Left cardiac atrium (tissue), 4 donors: ENCODE data around the gene KCNK17. TPM values are rescaled to one million over a fixed set of nuclear protein-coding genes. Genes with fewer than 3 reads are reported as not detected.
A peak's percentile ranks its signal among the peaks of the same experiment; 100 is the strongest.

ENCODE experiments used
- ATAC-seq, 2 donors: fragments of 200-7000 bp; cut with Tn5 transposase; one replicate each; pipeline ENCODE4 v1.9.1; 2020; ENCODE audit warnings: mild to moderate bottlenecking in 2 of 2, moderate library complexity in 2 of 2
- DNase-seq: peaks from one replicate; pipeline ENCODE4 v3.0.0-alpha.2; 2020
- intact Hi-C, 2 donors: fragments of 100-400 bp; cut with DNase I; formaldehyde crosslinking; loops; one replicate each; pipeline versions ENCODE4 v1.14.1 to v1.15.1; 2022 to 2023
- total RNA-seq, 2 donors: library from RNA; stranded (reverse); fragmentation: NEBNext Ultra II Directional; extraction: Animal tissue kit (Norgen Biotek cat#: 25700); gene quantifications; one replicate each; pipeline ENCODE4 v1.2.1, GENCODE V29; 2021
- donor health status: DM: no; HTN: yes; CAD: no.
- donor health status: DM: no; HTN: yes; CAD: no; lungs with severe emphysema.
- donor health status: DM: yes; HTN: yes; CAD: no.
- donor health status: Dilated cardiomyopathy.

KCNK17 gene
- total RNA-seq, 2 donors from 2014 or later = 0.53 to 1.1 TPM

GRCh38 chr6:39339868-39340550, 25.8 kb upstream of the KCNK17 start:
- peak; percentile 57 to 60 for ATAC-seq
- intact Hi-C loops = no loop called here

GRCh38 chr6:39339096-39339867, 25.1 kb upstream of the KCNK17 start:
- ATAC-seq (no peak), DNase-seq (no peak)
- intact Hi-C loops = no loop called here

More at GRCh38 chr6:39339868-39340550, 25.8 kb upstream of the KCNK17 start:
- no peak for DNase-seq

GRCh38 chr6:39338397-39338796, 24.2 kb upstream of the KCNK17 start:
- DNase-seq (no peak), ATAC-seq (no peak)
- intact Hi-C loops = no loop called here

GRCh38 chr6:39335780-39336545, 21.7 kb upstream of the KCNK17 start:
- peak; percentile 15 to 40 for ATAC-seq
- intact Hi-C loops = no loop called here
- DNase-seq = no peak

- DNase-seq = peak; percentile 0
- peak in 1 of 2 donors; percentile 58 for ATAC-seq
- intact Hi-C loops = no loop called here
Measured at GRCh38 chr6:39333644-39334438, 19.6 kb upstream of the KCNK17 start.

GRCh38 chr6:39330476-39330875, 16.3 kb upstream of the KCNK17 start:
- peak in 1 of 2 donors; percentile 45 for ATAC-seq
- DNase-seq = no peak
- intact Hi-C loops = no loop called here

GRCh38 chr6:39330057-39330456, 15.8 kb upstream of the KCNK17 start:
- ATAC-seq = peak in 1 of 2 donors; percentile 65
- no peak for DNase-seq
- intact Hi-C loops = no loop called here

- DNase-seq (no peak), ATAC-seq (no peak)
- intact Hi-C loops = no loop called here
Measured at GRCh38 chr6:39328066-39328465, 13.8 kb upstream of the KCNK17 start.

GRCh38 chr6:39327507-39327906, 13.3 kb upstream of the KCNK17 start:
- intact Hi-C loops = no loop called here
- DNase-seq = no peak
- ATAC-seq = no peak

GRCh38 chr6:39322306-39322850, 8.2 kb upstream of the KCNK17 start, which contains the start of gene KCNK16:
Gene KCNK16 (minus strand): TSS chr6:39322702. CDS start chr6:39322540, 162 bp downstream.
- no peak for ATAC-seq
- intact Hi-C loops = no loop called here
- no peak for DNase-seq

- intact Hi-C loops = no loop called here
- ATAC-seq (no peak), DNase-seq (no peak)
Measured at GRCh38 chr6:39321761-39322160, 7.5 kb upstream of the KCNK17 start.

- ATAC-seq = peak; percentile 12 to 30
- DNase-seq = no peak
- intact Hi-C loops = no loop called here
Measured at GRCh38 chr6:39320363-39320984, 6.3 kb upstream of the KCNK17 start.

GRCh38 chr6:39319621-39320362, 5.6 kb upstream of the KCNK17 start:
- intact Hi-C loops = no loop called here
- DNase-seq = no peak
- peak; percentile 66 to 85 for ATAC-seq

GRCh38 chr6:39317256-39317655, 3.0 kb upstream of the KCNK17 start:
- no peak for ATAC-seq

GRCh38 chr6:39313526-39314272, 520 bp downstream of the KCNK17 start:
- no peak for DNase-seq
- peak; percentile 27 to 41 for ATAC-seq
- intact Hi-C loops = loop anchor here in 1 of 2 donors (5.0 kb wide), 1 partner anchor 441 kb away; no protein-coding TSS in a partner anchor

More at GRCh38 chr6:39317256-39317655, 3.0 kb upstream of the KCNK17 start:
- no peak for DNase-seq
- intact Hi-C loops = no loop called here

- intact Hi-C loops = loop anchor here in 1 of 2 donors (5.0 kb wide), 1 partner anchor 441 kb away; no protein-coding TSS in a partner anchor
- ATAC-seq (peak; percentile 28 to 41), DNase-seq (peak; percentile 51)
Measured at GRCh38 chr6:39312912-39313525, 1.2 kb downstream of the KCNK17 start.
